CD4-positive, alpha-beta T cell treated with Interferon gamma for 1 hour (primary cell): ENCODE data around the gene UBAP1L.
"Not testable (repeated sequence)": the region's sequence is repeated elsewhere in the genome, so short reads cannot be mapped to it uniquely, and the experiment has no call there.

Source experiments
- DNase-seq: peaks from one replicate; pipeline ENCODE4 v3.0.0-alpha.2; 2020

Gene UBAP1L

GRCh38 chr15:65062061-65062460 lies 52.9 kb downstream of the UBAP1L start:
- DNase-seq, result no peak

- no peak for DNase-seq
Observed at GRCh38 chr15:65060641-65061397, 54.2 kb downstream of the UBAP1L start.

DNA sequence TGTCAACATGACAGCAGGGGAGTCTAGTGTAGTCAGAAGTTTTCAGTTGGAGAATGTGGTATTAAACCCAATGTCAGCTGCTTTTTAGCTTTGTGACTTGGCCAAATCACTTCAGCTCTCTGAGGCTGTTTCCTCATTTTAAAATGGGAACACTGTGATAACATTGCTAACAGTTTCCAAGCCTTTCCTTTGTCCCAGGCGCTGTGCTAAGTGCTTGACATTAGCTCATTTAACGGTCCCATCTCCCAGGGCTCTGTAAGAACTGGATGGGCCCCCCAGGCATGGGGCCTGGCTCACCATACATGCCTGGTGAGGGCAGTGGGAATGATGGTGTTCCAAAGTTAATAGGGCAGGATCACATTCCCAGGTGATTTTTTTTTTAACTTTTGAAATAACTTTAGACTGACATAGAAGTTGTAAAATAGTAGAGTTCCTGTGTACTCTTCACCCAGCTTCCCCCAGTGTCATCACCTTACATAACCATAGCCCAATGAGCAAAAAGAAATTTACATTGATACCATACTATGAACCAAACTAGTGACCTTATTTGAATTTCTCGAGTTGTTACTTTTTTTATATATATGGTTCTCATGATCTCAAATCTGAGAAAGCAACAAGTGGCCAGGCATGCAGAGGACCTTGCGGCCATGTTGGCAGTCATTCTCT lies 54.9 kb downstream of the UBAP1L start:
- no peak for DNase-seq

DNA sequence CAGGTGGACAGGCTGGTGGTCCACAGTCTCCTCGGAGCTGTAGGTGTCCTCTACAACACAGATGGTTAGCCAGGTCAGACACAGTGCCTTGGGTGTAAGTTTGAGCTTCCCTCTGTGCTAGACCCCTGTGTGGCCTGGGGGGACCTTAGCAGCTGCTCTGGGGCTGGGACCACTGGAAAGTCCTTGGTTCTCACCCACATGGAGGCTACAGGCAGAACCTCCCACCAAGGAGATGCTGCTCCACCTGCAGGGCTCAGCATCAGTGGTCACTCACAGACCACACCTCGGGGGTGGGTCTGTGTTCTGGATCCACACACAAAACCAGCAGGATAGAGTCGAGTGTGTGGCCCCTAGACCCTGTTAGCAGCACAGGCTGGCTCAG lies 55.6 kb downstream of the UBAP1L start:
- DNase-seq, result no peak

GRCh38 chr15:65058394-65059368 lies 56.3 kb downstream of the UBAP1L start:
- no peak for DNase-seq

GRCh38 chr15:65057549-65057940 lies 57.5 kb downstream of the UBAP1L start:
- DNase-seq, result no peak

DNA sequence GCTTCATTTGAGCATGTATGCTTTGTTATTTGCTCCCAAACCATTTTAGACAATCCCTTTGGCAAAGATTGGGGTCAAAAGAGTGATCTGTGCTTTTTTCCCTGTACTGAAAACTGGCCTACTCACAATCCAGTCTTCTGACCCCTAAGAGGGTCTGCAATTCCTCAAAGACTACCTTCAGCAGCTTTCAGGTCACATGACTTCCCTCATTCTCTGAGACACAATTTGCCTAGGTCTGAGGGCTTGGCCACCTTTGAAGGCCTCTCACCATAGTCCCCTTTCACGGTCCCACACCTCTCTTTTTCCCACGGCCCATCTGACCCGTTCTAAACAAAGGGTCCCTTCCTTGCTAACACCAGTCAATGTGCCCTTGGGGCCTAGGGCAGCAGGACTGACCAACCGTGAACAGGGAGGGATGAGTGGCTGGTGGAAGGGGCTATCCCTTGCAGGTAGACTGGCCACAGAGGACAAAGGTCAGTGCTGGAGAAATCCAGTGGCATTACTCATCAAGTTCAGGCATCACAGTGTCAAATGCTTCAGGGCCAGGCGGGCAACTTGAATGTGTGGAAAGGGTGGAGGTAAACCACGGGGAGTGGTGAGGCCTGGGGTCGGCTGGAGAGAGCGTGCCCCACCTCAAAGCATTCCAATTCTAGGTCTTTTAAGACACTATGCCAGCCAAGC lies 58.0 kb downstream of the UBAP1L start:
- no peak for DNase-seq

DNA sequence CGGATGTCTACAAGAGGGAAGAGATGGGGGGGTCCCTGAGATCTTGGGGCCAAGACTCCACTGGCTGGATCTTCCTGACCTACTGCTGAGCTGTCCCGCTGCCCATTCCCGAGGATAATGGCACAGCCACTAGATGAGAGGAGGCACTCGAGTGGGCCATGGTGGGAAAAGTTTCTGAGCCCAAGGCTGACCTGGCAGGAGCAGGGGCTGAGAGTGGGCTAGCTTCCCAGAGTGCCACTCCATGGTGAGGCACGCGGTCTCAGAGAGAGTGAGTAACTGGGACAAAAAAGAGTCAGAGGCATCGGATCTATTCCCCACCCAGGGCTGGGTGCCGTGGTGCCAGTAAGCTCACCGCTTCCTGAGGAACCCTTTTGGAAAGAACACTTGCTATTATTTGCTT lies 58.9 kb downstream of the UBAP1L start:
- no peak for DNase-seq

GRCh38 chr15:65055201-65055870 lies 59.7 kb downstream of the UBAP1L start:
- no peak for DNase-seq

DNA sequence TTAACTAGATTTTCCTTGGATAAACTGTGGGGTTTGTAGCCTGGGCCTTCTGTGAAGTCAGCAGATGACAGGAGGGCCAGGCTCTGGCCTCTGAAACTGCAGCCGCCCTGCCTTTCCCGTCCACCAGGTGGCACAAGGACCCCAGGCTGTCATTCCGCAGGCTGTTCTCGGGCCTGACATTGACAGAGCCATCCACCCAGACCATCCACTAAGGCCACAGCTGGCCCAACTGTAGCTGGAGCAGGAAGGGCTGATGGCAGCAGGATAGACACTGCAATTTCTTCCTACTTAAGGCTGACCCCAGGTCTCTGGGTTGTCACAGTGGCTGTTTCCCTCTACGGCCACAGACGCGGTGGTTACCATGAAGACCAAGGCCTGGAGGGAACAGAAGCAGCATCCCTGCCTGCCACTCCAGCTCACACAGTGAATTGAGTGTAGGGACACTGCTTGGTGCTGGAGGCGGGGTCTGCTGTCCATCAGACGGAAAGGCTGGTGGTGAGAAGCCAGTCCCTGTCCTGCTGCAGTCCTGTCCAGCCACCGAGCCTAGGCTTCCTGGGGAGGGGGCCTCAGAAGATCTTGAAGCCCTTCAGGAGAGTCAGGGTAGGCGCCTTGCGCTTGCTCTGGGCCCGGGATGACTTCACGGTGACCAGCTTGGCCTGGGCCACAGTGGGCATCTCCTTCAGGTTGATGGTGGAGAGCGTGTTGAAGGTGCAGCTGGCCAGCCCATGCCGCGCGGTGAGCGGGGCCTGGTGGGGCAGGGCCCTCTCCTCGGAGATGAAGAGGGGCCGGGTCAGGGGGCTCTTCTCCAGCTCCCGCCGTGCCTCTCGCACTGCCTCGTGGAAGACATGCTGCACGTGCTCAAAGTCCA lies 60.4 kb downstream of the UBAP1L start:
- peak; percentile 46 for DNase-seq

GRCh38 chr15:65052956-65053355 lies 62.0 kb downstream of the UBAP1L start:
- no peak for DNase-seq

DNA sequence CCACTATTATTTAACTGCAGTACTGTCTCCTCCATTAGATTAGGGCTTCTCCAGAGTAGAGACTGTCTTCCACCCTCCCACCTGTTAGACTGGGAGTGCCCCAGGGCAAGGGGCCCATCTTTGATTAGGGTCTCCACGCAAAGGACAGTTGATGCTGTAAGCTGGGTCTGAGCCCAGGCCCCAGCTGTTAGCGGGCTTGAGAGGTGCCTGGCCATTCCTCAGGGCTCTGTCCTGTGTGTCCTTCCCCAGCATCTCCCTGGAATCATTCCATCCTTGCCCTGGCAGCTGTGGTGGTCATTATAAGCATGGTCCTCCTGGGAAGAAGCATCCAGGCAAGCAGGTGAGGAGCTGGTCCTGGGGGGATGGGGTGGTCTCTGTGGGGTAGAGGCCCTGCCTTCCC lies 63.7 kb downstream of the UBAP1L start:
- DNase-seq, result no peak

DNA sequence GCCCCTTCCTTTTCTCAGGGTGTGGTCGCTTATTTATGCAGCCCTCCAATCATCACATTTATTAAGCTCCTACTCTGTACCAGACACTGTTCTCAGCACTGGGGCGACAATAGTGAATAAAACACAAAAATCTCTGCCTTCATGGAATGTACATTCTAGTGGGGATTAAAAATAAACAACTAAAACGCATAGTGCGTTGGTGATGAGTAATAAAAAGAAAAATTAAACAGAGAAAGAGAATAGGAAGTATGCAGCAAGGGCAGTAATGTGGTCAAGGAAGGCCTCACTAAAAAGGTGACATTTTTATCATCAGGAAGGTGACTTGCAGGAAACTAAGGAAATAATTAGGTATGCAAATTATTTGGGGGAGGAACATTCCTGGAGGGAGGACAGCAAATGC lies 64.7 kb downstream of the UBAP1L start:
- no peak for DNase-seq

- DNase-seq, result peak; percentile 91
Observed at GRCh38 chr15:65049418-65049840, 65.6 kb downstream of the UBAP1L start.

DNA sequence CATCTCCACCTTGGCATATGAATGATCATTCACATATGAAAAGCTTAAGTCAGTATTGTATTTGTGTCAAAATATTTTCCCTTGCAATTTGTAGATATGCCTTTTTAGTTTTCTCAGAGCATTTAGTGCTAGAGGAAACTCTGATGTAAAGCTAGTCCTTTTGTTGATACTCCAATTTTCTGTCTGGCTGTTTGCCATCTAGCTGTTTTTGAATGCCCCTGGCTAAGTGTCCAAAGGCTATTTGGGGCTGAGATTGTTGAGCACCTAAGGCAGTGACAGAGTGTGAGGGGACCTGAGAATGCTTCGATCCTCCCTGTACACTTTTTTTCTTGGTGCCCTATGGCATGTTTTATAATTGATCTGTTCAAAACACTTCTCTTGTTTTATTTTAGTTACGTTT lies 66.8 kb downstream of the UBAP1L start:
- DNase-seq, result no peak

- DNase-seq, result no peak
Observed at GRCh38 chr15:65044724-65045481, 70.1 kb downstream of the UBAP1L start, which contains the start of gene SLC51B. SLC51B (plus strand) TSS chr15:65045387; CDS start chr15:65050005, 4,618 bp downstream.

DNA sequence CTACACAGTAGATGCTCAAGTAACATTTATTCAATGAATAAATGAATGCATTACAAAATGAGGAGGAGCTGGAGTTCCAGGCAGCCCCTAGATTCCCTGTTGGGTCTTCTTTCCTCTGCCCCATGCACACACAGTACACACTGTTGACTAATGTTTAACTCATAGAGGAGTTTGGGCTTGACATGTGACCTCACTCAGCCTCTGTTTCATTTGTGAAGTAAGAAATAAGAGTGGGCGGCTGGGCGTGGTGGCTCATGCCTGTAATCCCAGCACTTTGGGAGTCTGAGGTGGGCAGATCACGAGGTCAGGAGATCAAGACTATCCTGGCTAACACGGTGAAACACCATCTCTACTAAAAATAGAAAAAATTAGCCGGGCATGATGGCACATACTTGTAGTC lies 70.8 kb downstream of the UBAP1L start:
- not testable (repeated sequence) for DNase-seq

DNA sequence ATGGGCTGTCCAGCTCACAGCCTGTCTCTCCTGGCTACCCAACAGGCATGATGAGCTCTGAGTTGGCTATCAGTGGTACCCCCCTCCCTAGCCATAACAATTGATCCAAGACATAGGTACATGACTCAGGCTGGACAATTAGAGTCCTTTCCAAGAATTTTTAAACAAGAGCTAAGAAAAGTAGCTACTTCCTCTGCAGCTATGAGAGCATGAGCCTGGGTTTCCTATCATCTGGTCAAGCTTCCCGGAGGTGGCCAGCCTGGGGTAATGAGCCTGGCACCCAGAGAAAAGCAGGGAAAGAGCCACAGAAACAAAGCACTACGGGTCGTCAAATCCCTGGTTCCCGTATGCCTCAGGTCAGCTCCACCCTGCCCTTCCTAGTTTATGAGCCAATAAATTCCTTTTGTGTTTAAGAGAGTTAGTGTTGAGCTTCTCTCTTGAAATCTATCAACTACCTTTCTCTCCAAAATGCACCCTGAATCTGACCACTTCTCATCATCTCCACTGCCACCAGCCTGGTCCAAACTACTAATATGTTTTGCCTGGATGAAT lies 72.1 kb downstream of the UBAP1L start:
- no peak for DNase-seq
